HUDEP-2 (cell line): ENCODE results near the gene RBM42.
A peak's percentile ranks its signal among the peaks of the same experiment; 100 is the strongest.
"Not testable (repeated sequence)": the region's sequence is repeated elsewhere in the genome, so short reads cannot be mapped to it uniquely, and the experiment has no call there.

Experiments used
- DNase-seq, 76 experiments: peaks; one replicate each; lab custom pipeline; 2025; ENCODE audit not compliant: unreplicated experiment in 76 of 76; lab: John Stamatoyannopoulos, UW

The RBM42 gene

GRCh38 chr19:35645680-35646511 lies 17.1 kb downstream of the RBM42 start:
- no peak for DNase-seq

DNA sequence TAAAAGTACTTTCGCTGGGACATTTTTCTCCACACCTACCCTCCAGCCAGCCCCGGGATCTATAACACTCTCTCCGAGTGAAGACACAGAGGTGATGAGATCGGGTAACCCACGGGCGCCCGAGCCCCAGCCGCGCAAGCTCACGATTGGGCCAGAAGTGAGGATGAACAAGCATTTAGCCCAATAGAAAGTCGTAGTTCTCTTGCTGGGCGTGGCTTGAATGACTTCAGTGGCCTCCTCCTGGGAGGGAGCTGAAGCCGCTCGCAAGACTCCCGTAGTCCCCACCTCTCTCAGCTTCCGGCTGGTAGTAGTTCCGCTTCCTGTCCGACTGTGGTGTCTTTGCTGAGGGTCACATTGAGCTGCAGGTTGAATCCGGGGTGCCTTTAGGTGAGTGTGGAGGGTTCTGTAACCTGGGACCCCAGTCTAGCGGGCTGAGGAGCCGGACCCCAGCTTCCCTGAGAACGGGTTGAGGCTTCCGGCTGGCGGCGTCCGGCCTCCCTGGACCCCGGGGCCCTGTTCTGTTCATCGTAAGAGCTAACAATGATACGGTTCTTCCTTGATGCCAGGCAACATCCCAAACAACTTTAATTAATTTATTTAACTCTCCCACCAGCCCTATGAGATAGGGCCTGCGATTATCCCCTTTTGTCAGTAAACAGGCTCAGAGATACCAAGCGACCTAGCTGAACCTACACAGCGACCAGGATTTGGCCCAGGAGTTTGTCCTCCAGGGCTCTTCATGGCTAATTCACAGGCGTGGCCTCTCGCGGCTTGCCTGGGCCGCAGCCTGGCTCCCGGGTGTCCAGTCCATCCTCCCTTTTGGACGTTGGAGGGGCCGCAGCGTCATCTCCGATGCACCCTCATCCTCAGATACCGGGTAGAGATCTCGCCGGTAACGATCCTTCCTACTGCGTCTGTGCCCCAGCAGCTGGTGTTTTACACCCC lies 19.5 kb downstream of the RBM42 start, which contains the start of gene COX6B1:
COX6B1 (plus strand) TSS at position 307 of the 945 bp plus-strand sequence. CDS start 2,921 bp downstream, outside the sequence.
- DNase-seq, result peak in 75 of 76 experiments; percentile 70 to 99 (median 97)

GRCh38 chr19:35650581-35650980 lies 21.7 kb downstream of the RBM42 start:
- no peak for DNase-seq

GRCh38 chr19:35654828-35655227 lies 26.0 kb downstream of the RBM42 start:
- DNase-seq, result not testable (repeated sequence)

DNA sequence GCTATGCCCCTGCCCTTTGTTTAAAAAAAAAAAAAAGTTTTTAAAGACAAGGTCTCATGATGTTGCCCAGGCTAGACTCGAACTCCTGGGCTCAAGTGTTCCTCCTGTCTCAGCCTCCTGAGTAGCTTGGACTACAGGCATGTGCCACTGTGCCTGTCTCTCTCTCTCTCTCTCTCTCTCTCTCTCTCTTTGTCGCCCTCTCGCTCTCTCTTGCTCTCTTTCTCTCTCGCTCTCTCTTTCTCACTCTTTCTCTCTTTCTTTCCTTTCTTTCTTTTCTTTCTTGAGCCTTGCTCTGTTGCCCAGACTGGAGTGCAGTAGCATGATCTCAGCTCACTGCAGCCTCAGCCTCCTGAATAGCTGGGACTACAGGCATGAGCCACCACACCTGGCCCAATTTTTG lies 26.8 kb downstream of the RBM42 start:
- no peak for DNase-seq

DNA sequence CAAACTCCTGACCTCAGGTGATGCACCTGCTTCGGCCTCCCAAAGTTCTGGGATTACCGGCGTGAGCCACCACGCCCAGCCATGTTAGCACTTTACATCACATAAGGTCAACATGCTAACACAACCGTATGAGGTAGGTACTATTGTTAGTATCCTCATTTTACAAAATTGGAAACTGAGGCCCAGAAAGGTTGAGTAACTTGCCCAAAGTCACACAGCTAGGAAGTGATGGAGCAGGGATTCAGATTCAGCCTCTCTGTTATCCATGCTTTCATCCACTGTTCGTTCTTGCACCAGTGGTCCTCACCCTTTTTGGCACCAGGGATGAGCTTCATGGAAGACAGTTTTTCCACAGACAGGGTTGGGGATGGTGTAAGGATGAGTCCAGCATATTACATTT lies 27.9 kb downstream of the RBM42 start:
- DNase-seq, result no peak

- DNase-seq, result no peak
These were observed 29.3 kb downstream of the RBM42 start for GRCh38 chr19:35657904-35658700.

- no peak for DNase-seq
These were observed 33.1 kb downstream of the RBM42 start for GRCh38 chr19:35661995-35662340.

DNA sequence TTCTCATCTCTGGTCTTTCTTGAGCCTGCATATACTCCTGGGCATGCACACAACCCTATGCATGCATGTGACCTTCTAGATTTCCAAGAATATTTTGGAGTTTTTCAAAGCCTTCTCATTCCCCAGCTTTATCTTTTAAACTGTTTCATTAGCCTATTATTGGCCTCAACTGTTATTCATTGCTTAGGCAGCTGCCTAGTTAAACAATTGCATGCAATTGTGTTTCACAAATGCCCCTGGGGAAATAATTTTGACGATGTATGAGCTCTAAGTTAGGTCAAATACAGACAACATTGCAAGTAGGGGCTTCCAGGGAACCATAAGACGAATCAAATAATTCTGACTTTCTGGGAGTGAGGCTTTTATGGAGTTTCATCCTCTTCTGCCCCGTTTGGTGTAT lies 35.1 kb downstream of the RBM42 start:
- no peak for DNase-seq

- no peak for DNase-seq
These were observed 36.3 kb downstream of the RBM42 start for GRCh38 chr19:35665157-35665556.

GRCh38 chr19:35665604-35666003 lies 36.8 kb downstream of the RBM42 start:
- DNase-seq, result no peak

GRCh38 chr19:35666251-35666913 lies 37.5 kb downstream of the RBM42 start, which contains the start of gene UPK1A:
Gene UPK1A, plus strand, starts transcription at chr19:35666517. Its CDS starts 296 bp downstream, at chr19:35666813.
- no peak for DNase-seq

- DNase-seq, result no peak
These were observed 40.7 kb downstream of the RBM42 start for GRCh38 chr19:35669566-35669965.

DNA sequence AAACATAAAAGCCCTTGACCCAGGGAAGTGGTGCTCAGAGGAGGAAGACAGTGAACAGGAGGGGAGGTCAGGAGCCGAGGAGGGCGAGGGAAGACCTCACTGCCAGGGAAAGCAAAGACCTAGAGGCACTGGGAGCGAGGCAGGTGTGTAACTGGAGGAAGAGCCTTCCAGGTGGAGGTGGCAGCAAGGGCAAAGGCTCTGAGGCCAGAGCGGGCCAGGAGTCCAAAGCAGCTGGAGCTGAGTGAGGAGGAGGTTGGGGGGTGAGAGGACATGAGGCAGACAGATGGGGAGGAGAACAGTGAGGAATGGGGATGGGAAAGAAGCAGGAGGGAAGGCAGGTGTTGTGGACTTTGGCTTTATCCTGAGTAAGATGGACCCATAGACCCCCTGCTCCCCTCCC lies 41.1 kb downstream of the RBM42 start:
- no peak for DNase-seq

- no peak for DNase-seq
These were observed 41.9 kb downstream of the RBM42 start for GRCh38 chr19:35670686-35671085.

DNA sequence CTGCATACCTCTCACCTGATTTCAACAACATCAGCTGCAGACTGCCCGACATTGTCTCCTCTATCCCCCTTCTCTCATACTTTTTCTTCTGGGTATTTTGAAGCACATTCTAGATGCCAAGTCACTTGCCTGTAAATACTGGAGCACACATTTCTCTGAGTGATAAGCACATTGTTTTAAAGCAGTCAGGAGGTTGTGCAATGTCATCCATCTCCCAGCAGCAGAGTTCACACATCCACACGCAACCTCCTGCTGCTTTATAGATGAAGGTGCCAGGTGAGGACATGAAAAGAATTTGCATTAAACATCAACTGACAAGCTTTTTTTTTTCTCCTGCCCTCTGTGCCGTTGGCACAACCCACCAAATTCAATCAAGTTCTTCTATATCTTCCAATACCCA lies 43.0 kb downstream of the RBM42 start:
- DNase-seq, result peak in 11 of 76 experiments; percentile 8 to 49 (median 31)

DNA sequence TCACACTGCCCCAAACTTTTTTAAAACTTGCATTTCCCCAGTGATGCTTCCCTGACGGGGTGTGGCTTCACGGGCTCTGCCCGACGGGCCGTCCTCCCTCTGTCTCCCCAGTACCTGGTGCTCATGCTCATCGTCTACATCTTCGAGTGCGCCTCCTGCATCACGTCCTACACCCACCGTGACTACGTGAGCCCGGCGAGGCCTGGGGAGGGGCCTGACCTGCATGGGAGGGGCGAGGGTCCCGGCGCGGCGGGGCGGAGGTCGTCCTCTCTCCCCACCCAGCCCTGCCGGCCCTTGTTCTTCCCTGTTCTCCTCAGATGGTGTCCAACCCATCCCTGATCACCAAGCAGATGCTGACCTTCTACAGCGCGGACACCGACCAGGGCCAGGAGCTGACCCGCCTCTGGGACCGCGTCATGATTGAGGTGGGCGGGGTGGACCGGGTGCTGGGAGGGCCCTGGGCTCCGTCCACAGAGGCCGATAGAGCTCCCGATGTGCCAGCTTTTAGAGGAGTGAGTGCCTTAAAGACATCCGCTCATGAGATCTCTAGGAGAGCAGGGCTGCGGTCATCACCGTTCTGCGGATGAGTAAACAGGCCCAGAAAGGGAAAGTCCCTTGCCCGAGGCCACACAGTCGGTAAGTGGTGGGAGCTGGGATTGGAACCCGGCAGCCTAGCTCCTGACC lies 44.4 kb downstream of the RBM42 start:
- peak in 14 of 76 experiments; percentile 6 to 34 (median 16) for DNase-seq

DNA sequence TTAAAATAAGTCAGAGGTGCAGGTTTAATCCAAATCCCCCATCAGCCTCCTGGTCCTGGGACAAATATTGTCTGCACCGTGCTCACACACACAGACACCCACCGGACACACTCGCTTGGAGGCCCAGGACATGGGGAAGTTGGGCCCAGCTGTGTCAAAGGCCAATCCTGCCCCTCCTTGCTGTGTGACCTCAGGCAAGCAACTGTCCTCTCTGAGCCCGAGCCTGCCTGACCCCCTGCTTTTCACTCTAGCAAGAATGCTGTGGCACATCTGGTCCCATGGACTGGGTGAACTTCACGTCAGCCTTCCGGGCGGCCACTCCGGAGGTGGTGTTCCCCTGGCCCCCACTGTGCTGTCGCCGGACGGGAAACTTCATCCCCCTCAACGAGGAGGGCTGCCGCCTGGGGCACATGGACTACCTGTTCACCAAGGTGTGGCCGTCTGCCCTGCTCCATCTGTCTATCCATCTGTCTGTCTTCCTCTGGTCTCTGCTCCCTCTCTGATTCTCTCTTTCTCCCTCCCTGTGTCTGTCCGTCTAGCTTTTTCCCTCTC lies 46.8 kb downstream of the RBM42 start:
- no peak for DNase-seq
